ENCODE results near the gene SELPLG. TPM values are rescaled to one million over a fixed set of nuclear protein-coding genes. Genes with fewer than 3 reads are reported as not detected.
"Not testable (repeated sequence)": the region's sequence is repeated elsewhere in the genome, so short reads cannot be mapped to it uniquely, and the experiment has no call there.

Gene SELPLG
- total RNA-seq, 1 donor from 2014 or later: 5.8 TPM

DNA sequence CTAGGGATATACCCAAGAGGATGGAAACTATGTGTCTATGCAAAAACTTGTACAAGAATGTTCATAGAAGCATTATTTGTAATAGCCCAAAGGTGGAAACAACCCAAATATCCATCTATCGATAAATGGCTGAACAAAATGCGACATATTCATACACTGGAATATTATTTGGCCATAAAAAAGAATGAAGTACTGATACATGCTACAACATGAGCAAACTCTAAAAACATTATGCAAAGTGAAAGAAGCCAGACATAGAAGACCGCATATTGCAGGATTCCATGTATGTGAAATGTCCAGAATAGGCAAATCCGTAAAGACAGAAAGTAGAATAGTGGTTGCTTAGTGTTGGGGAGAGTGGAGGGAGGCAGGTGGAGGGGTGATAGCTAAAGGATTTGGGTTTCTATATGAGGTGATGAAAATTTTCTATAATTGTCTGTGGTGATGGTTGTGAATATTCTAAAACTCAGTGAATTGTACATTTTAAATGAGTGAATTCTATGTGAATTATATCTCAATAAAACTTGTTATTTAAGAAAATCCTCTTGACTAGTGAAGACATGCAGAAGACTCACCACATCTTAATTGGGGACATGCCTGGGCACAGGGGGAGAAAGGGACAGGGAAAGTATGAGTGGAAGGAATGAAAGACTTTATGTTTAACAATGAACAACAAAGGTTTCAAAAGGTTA, 29.8 kb upstream of the SELPLG start:
- Mint-ChIP-seq H3K9me3 (ENCODE audit: unreplicated experiment) (no peaks in the 10 kb centered on the region), H3K4me3 (ENCODE audit: unreplicated experiment) (no peak overlapping the region)

DNA sequence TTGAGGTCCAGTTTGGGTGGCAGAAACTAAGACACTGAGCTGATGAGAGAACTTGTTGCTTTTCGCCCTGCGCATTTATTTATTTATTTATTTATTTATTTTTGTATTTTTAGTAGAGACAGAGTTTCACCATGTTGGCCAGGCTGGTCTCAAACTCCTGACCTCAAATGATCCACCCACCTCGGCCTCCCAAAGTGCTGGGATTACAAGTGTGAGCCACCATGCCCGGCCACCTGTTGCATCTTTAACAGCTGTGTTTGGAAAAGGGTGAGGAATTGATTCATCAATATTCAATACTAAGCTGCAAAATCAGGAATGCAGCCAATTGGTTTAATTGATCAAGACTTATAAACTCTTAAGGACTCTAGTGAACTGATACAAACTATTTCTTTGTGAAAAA, 24.4 kb upstream of the SELPLG start:
- not testable (repeated sequence) for DNase-seq (ENCODE audit: low read depth); H3K4me2 ChIP-seq (ENCODE audit: low read length); H3K4me3 ChIP-seq (ENCODE audit: insufficient read depth, low read depth, low read length); H3K27ac ChIP-seq (ENCODE audit: low read depth, low read length); H3K27me3 Mint-ChIP-seq (ENCODE audit: low read depth, unreplicated experiment); H3K27ac Mint-ChIP-seq (ENCODE audit: unreplicated experiment); FAIRE-seq; H3K4me3 Mint-ChIP-seq (ENCODE audit: unreplicated experiment); H2AFZ ChIP-seq (ENCODE audit: low read depth, low read length); H3K4me1 ChIP-seq (ENCODE audit: insufficient read depth, low read length); H3K9me3 ChIP-seq (ENCODE audit: insufficient read depth, low read depth, low read length); H3K9ac ChIP-seq (ENCODE audit: low read length); H3K27me3 ChIP-seq (ENCODE audit: insufficient read depth, low read length); H3K9me3 Mint-ChIP-seq (ENCODE audit: unreplicated experiment)
- Mint-ChIP-seq H3K4me1 (ENCODE audit: low read depth, unreplicated experiment) (peaks cover 22% of the 10 kb centered on the region), H3K36me3 (ENCODE audit: low read depth, unreplicated experiment) (peaks cover 36% of the 10 kb centered on the region)
- peaks cover 54% of the 10 kb centered on the region for H3K36me3 ChIP-seq (ENCODE audit: insufficient read depth, low read length)
- peaks cover 79% of the 10 kb centered on the region for H3K79me2 ChIP-seq (ENCODE audit: insufficient read depth, low read length)
- H4K20me1 ChIP-seq (ENCODE audit: insufficient read depth, low read length): peaks cover 49% of the 10 kb centered on the region

More for the DNA sequence above, 29.8 kb upstream of the SELPLG start:
- Histone ChIP-seq H3K27me3 (ENCODE audit: insufficient read depth, low read length) (no peaks in the 10 kb centered on the region), H3K4me1 (ENCODE audit: insufficient read depth, low read length) (peaks cover 39% of the 10 kb centered on the region), H3K79me2 (ENCODE audit: insufficient read depth, low read length) (peaks cover 98% of the 10 kb centered on the region), H3K4me2 (ENCODE audit: low read length) (no peak overlapping the region), H3K9me3 (ENCODE audit: insufficient read depth, low read depth, low read length) (no peaks in the 10 kb centered on the region), H4K20me1 (ENCODE audit: insufficient read depth, low read length) (peaks cover 66% of the 10 kb centered on the region), H3K36me3 (ENCODE audit: insufficient read depth, low read length) (peaks cover 30% of the 10 kb centered on the region), H3K4me3 (ENCODE audit: insufficient read depth, low read depth, low read length) (no peak overlapping the region), H3K27ac (ENCODE audit: low read depth, low read length) (peak overlapping the region; percentile 74), H3K9ac (ENCODE audit: low read length) (no peak overlapping the region), H2AFZ (ENCODE audit: low read depth, low read length) (no peak overlapping the region)
- DNase-seq (ENCODE audit: low read depth) (no peak), FAIRE-seq (no peak)
- Mint-ChIP-seq H3K27me3 (ENCODE audit: low read depth, unreplicated experiment) (no peaks in the 10 kb centered on the region), H3K36me3 (ENCODE audit: low read depth, unreplicated experiment) (peaks cover 21% of the 10 kb centered on the region), H3K27ac (ENCODE audit: unreplicated experiment) (peak overlapping the region; percentile 22), H3K4me1 (ENCODE audit: low read depth, unreplicated experiment) (peaks cover 58% of the 10 kb centered on the region)
- TF ChIP-seq EZH2 (IDR thresholded peaks at IDR 0.05; ENCODE audit: insufficient read depth, low read length): no peak
- TF ChIP-seq, protein P1, sequence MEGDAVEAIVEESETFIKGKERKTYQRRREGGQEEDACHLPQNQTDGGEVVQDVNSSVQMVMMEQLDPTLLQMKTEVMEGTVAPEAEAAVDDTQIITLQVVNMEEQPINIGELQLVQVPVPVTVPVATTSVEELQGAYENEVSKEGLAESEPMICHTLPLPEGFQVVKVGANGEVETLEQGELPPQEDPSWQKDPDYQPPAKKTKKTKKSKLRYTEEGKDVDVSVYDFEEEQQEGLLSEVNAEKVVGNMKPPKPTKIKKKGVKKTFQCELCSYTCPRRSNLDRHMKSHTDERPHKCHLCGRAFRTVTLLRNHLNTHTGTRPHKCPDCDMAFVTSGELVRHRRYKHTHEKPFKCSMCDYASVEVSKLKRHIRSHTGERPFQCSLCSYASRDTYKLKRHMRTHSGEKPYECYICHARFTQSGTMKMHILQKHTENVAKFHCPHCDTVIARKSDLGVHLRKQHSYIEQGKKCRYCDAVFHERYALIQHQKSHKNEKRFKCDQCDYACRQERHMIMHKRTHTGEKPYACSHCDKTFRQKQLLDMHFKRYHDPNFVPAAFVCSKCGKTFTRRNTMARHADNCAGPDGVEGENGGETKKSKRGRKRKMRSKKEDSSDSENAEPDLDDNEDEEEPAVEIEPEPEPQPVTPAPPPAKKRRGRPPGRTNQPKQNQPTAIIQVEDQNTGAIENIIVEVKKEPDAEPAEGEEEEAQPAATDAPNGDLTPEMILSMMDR (IDR thresholded peaks at IDR 0.05; ENCODE audit: insufficient read depth, low read depth, low read length): no peak

DNA sequence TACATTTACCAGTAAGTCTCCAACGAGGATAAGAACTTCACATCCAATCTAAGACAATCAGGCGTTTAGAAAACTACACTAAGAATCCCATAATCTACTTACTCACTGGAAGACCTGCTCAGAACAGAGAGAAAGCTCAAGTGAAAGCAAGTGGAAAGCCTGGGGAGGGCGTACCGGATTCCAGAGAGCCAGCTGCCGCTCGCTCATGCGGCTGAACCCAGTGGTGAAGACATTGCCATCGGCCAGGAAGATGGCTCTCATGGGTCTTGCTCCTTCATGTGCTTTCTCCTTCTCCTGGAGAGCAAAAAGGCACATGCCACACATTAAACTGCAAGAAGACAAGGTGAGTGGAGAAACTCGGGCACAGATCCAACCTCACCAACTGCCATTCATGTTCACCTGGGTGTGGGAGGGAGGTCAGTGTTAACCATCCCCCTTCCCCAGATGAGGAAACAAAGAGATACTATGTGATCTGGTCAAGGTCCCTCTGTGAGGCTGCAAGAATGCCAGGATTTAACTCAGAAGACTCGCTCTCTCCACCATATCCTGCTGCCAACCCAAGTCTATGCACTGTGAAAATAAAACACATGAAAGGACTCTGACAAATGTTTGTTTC, 23.5 kb upstream of the SELPLG start:
- Histone ChIP-seq H3K4me2 (ENCODE audit: low read length) (no peak overlapping the region), H3K4me1 (ENCODE audit: insufficient read depth, low read length) (peaks cover 10% of the 10 kb centered on the region), H2AFZ (ENCODE audit: low read depth, low read length) (no peak overlapping the region), H3K4me3 (ENCODE audit: insufficient read depth, low read depth, low read length) (no peak overlapping the region), H3K27ac (ENCODE audit: low read depth, low read length) (no peak overlapping the region), H3K27me3 (ENCODE audit: insufficient read depth, low read length) (no peaks in the 10 kb centered on the region), H3K79me2 (ENCODE audit: insufficient read depth, low read length) (peaks cover 79% of the 10 kb centered on the region), H4K20me1 (ENCODE audit: insufficient read depth, low read length) (peaks cover 52% of the 10 kb centered on the region), H3K9ac (ENCODE audit: low read length) (no peak overlapping the region), H3K9me3 (ENCODE audit: insufficient read depth, low read depth, low read length) (no peaks in the 10 kb centered on the region), H3K36me3 (ENCODE audit: insufficient read depth, low read length) (peaks cover 62% of the 10 kb centered on the region)
- no peak for DNase-seq (ENCODE audit: low read depth)
- H3K4me1 Mint-ChIP-seq (ENCODE audit: low read depth, unreplicated experiment): peaks cover 22% of the 10 kb centered on the region
- no peaks in the 10 kb centered on the region for H3K9me3 Mint-ChIP-seq (ENCODE audit: unreplicated experiment)
- no peak overlapping the region for H3K4me3 Mint-ChIP-seq (ENCODE audit: unreplicated experiment)
- peaks cover 37% of the 10 kb centered on the region for H3K36me3 Mint-ChIP-seq (ENCODE audit: low read depth, unreplicated experiment)
- H3K27me3 Mint-ChIP-seq (ENCODE audit: low read depth, unreplicated experiment): no peaks in the 10 kb centered on the region
- no peak for FAIRE-seq
- peak overlapping the region; percentile 58 for H3K27ac Mint-ChIP-seq (ENCODE audit: unreplicated experiment)
- TF ChIP-seq EZH2 (IDR thresholded peaks at IDR 0.05; ENCODE audit: insufficient read depth, low read length): no peak
- TF ChIP-seq, protein P1 (IDR thresholded peaks at IDR 0.05; ENCODE audit: insufficient read depth, low read depth, low read length): no peak

DNA sequence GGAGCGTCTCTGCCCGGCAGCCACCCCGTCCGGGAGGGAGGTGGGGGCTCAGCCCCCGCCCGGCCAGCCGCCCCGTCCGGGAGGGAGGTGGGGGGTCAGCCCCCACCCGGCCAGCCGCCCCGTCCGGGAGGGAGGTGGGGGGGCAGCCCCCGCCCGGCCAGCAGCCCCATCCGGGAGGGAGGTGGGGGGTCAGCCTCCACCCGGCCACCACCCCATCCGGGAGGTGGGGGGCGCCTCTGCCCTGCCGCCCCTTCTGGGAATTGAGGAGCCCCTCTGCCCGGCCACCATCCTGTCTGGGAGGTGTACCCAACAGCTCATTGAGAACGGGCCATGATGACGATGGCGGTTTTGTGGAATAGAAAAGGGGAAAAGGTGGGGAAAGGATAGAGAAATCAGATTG, 22.6 kb upstream of the SELPLG start:
- not testable (repeated sequence) for H3K27ac Mint-ChIP-seq (ENCODE audit: unreplicated experiment); DNase-seq (ENCODE audit: low read depth); H3K9me3 Mint-ChIP-seq (ENCODE audit: unreplicated experiment); H3K4me3 Mint-ChIP-seq (ENCODE audit: unreplicated experiment); H3K27me3 Mint-ChIP-seq (ENCODE audit: low read depth, unreplicated experiment); H3K27ac ChIP-seq (ENCODE audit: low read depth, low read length); H3K4me3 ChIP-seq (ENCODE audit: insufficient read depth, low read depth, low read length); H3K4me1 ChIP-seq (ENCODE audit: insufficient read depth, low read length); H3K4me2 ChIP-seq (ENCODE audit: low read length); H3K9ac ChIP-seq (ENCODE audit: low read length); H2AFZ ChIP-seq (ENCODE audit: low read depth, low read length); H3K9me3 ChIP-seq (ENCODE audit: insufficient read depth, low read depth, low read length); H3K27me3 ChIP-seq (ENCODE audit: insufficient read depth, low read length); FAIRE-seq
- peaks cover 20% of the 10 kb centered on the region for H3K4me1 Mint-ChIP-seq (ENCODE audit: low read depth, unreplicated experiment)
- peaks cover 32% of the 10 kb centered on the region for H3K36me3 Mint-ChIP-seq (ENCODE audit: low read depth, unreplicated experiment)
- peaks cover 44% of the 10 kb centered on the region for H4K20me1 ChIP-seq (ENCODE audit: insufficient read depth, low read length)
- peaks cover 61% of the 10 kb centered on the region for H3K36me3 ChIP-seq (ENCODE audit: insufficient read depth, low read length)
- H3K79me2 ChIP-seq (ENCODE audit: insufficient read depth, low read length): peaks cover 75% of the 10 kb centered on the region

Measured in astrocyte (in vitro differentiated cells and primary cell).